ENCODE measurements around the gene PI4KA. TPM values are rescaled to one million over a fixed set of nuclear protein-coding genes. Genes with fewer than 3 reads are reported as not detected.

Gene PI4KA
- total RNA-seq, 2 donors from 2014 or later = 46.7 to 55.1 TPM

GRCh38 chr22:20764729-20765128 lies 93.9 kb downstream of the PI4KA start:
- Histone ChIP-seq H3K4me3 (no peak overlapping the region), H3K36me3 (peaks cover 35% of the 10 kb centered on the region), H3K4me1 (no peaks in the 10 kb centered on the region), H3K27me3 (no peaks in the 10 kb centered on the region), H3K27ac (no peak overlapping the region), H3K9me3 (no peaks in the 10 kb centered on the region)
- no peak for TF ChIP-seq CTCF (IDR thresholded peaks at IDR 0.05)
- no peak for DNase-seq (ENCODE audit: low spot score)

GRCh38 chr22:20764471-20764720 lies 94.2 kb downstream of the PI4KA start:
- H3K27ac ChIP-seq = no peak overlapping the region
- H3K36me3 ChIP-seq = peaks cover 35% of the 10 kb centered on the region
- no peaks in the 10 kb centered on the region for H3K27me3 ChIP-seq
- no peak overlapping the region for H3K4me3 ChIP-seq
- H3K4me1 ChIP-seq = no peaks in the 10 kb centered on the region
- H3K9me3 ChIP-seq = no peaks in the 10 kb centered on the region
- TF ChIP-seq CTCF (IDR thresholded peaks at IDR 0.05) = no peak
- no peak for DNase-seq (ENCODE audit: low spot score)

GRCh38 chr22:20763630-20764470 lies 94.8 kb downstream of the PI4KA start:
- no peak for TF ChIP-seq CTCF (IDR thresholded peaks at IDR 0.05)
- Histone ChIP-seq H3K4me1 (no peaks in the 10 kb centered on the region), H3K27me3 (no peaks in the 10 kb centered on the region), H3K36me3 (peaks cover 35% of the 10 kb centered on the region), H3K9me3 (no peaks in the 10 kb centered on the region), H3K27ac (no peak overlapping the region), H3K4me3 (no peak overlapping the region)
- no peak for DNase-seq (ENCODE audit: low spot score)

GRCh38 chr22:20762233-20762796 lies 96.3 kb downstream of the PI4KA start:
- no peaks in the 10 kb centered on the region for H3K9me3 ChIP-seq
- H3K36me3 ChIP-seq = peaks cover 35% of the 10 kb centered on the region
- H3K27me3 ChIP-seq = no peaks in the 10 kb centered on the region
- DNase-seq (ENCODE audit: low spot score) = no peak
- H3K4me1 ChIP-seq = no peaks in the 10 kb centered on the region
- no peak overlapping the region for H3K27ac ChIP-seq
- H3K4me3 ChIP-seq = no peak overlapping the region
- TF ChIP-seq CTCF (IDR thresholded peaks at IDR 0.05) = no peak

- no peak for DNase-seq (ENCODE audit: low spot score)
- TF ChIP-seq CTCF (IDR thresholded peaks at IDR 0.05) = no peak
- Histone ChIP-seq H3K36me3 (peaks cover 35% of the 10 kb centered on the region), H3K27me3 (no peaks in the 10 kb centered on the region), H3K27ac (no peak overlapping the region), H3K4me1 (no peaks in the 10 kb centered on the region), H3K9me3 (no peaks in the 10 kb centered on the region), H3K4me3 (no peak overlapping the region)
These were observed 97.1 kb downstream of the PI4KA start for GRCh38 chr22:20761536-20761935.

GRCh38 chr22:20760084-20760483 lies 98.5 kb downstream of the PI4KA start:
- DNase-seq (ENCODE audit: low spot score) = no peak
- H3K27ac ChIP-seq = no peak overlapping the region
- no peaks in the 10 kb centered on the region for H3K4me1 ChIP-seq
- no peaks in the 10 kb centered on the region for H3K27me3 ChIP-seq
- peaks cover 30% of the 10 kb centered on the region for H3K36me3 ChIP-seq
- no peak overlapping the region for H3K4me3 ChIP-seq
- no peak for TF ChIP-seq CTCF (IDR thresholded peaks at IDR 0.05)
- H3K9me3 ChIP-seq = no peaks in the 10 kb centered on the region
